Spinal cord (tissue), 10 donors: ENCODE results near the gene KIFC1. TPM values are rescaled to one million over a fixed set of nuclear protein-coding genes. Genes with fewer than 3 reads are reported as not detected.
A peak's percentile ranks its signal among the peaks of the same experiment; 100 is the strongest.
"Not testable (repeated sequence)": the region's sequence is repeated elsewhere in the genome, so short reads cannot be mapped to it uniquely, and the experiment has no call there.

Source experiments
- DNase-seq, 6 donors: peaks; one replicate each; pipeline versions ENCODE4 v3.0.0 to v3.0.0-alpha.2; 2013 to 2015; ENCODE audit warnings: low spot score in 6 of 6, low read depth in 4 of 6
- H3K27ac ChIP-seq: one replicate; pipeline ENCODE4 v1.5.1; 2013; ENCODE audit warnings: low read depth, low read length, control low read depth
- H3K27me3 ChIP-seq: one replicate; pipeline ENCODE4 v1.6.1; 2013; ENCODE audit warnings: low read length; ENCODE audit not compliant: control insufficient read depth, insufficient read depth
- H3K36me3 ChIP-seq: one replicate; pipeline ENCODE4 v1.6.1; 2013; ENCODE audit warnings: low read length; ENCODE audit not compliant: control insufficient read depth, insufficient read depth
- H3K4me1 ChIP-seq: one replicate; pipeline ENCODE4 v1.6.1; 2013; ENCODE audit warnings: low read length; ENCODE audit not compliant: control insufficient read depth, insufficient read depth
- H3K4me3 ChIP-seq: one replicate; pipeline ENCODE4 v1.5.1; 2013; ENCODE audit warnings: low read depth, low read length, control low read depth
- H3K9me3 ChIP-seq: one replicate; pipeline ENCODE4 v1.6.1; 2013; ENCODE audit warnings: low read length; ENCODE audit not compliant: control insufficient read depth, insufficient read depth
- WGBS: methylation state at CpG from one replicate; pipeline ENCODE4 v1.1.5; 2013; ENCODE audit warnings: missing lambda C conversion rate; ENCODE audit not compliant: insufficient coverage; 5-methylcytosine and 5-hydroxymethylcytosine counted together
- polyA plus RNA-seq, 2 donors: library from polyadenylated mRNA; unstranded; fragments of 120-200 nt; gene quantifications; one replicate each; pipeline ENCODE4 v1.2.1, GENCODE V29; 2013; ENCODE audit not compliant: insufficient read length in 2 of 2
- total RNA-seq, 2 donors: library from RNA; depleted of rRNA in 1 of 2; stranded (reverse); fragments of 120-200 nt in 1 of 2; fragments of >200 nt in 1 of 2; gene quantifications; one replicate each; pipeline versions ENCODE4 v1.2.3 to v1.2.4, GENCODE V29; 2013 to 2014
- donor health status: healthy.

The KIFC1 gene
- total and polyA plus RNA-seq, 4 donors, result 6.7 to 25.9 (median 15.5) TPM

DNA sequence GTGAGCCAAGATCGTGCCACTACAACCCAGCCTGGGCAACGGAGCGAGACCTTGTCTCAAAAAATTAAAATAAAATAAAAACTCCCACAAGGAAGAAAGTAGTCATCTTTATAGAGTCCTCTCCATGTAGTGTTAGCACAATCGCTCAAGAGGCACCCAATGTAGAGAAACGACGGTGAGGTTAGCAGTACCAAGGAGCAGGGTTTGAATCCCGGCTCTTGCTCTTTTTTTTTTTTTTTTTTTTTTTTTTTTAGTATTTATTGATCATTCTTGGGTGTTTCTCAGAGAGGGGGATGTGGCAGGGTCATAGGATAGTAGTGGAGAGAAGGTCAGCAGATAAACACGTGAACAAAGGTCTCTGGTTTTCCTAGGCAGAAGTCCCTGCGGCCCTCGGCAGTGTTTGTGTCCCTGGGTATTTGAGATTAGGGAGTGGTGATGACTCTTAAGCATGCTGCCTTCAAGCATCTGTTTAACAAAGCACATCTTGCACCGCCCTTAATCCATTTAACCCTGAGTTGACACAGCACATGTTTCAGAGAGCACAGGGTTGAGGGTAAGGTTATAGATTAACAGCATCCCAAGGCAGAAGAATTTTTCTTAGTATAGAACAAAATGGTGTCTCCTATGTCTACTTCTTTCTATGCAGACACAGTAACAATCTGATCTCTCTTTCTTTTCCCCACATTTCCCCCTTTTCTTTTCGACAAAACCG lies 34.3 kb upstream of the KIFC1 start:
- DNase-seq, H3K4me1 ChIP-seq, H3K27ac ChIP-seq, H3K27me3 ChIP-seq, H3K9me3 ChIP-seq, H3K36me3 ChIP-seq, H3K4me3 ChIP-seq: not testable (repeated sequence)
- WGBS, result 83% methylated on average over 3 of the region's 13 CpGs

GRCh38 chr6:33359331-33359730 lies 32.3 kb upstream of the KIFC1 start:
- Histone ChIP-seq H3K9me3 (no peaks in the 10 kb centered on the region), H3K4me1 (no peaks in the 10 kb centered on the region), H3K36me3 (no peaks in the 10 kb centered on the region), H3K4me3 (no peak overlapping the region), H3K27me3 (no peaks in the 10 kb centered on the region), H3K27ac (no peak overlapping the region)
- no peak for DNase-seq

- not testable (repeated sequence) for H3K4me1 ChIP-seq, H3K27ac ChIP-seq, H3K36me3 ChIP-seq, H3K9me3 ChIP-seq, H3K27me3 ChIP-seq, H3K4me3 ChIP-seq, DNase-seq
- WGBS, result 76% methylated on average over 6 of the region's 12 CpGs
Measured at GRCh38 chr6:33363486-33363885, 28.1 kb upstream of the KIFC1 start.

GRCh38 chr6:33364475-33365205 lies 27.0 kb upstream of the KIFC1 start:
- H3K4me3 ChIP-seq, H3K4me1 ChIP-seq, H3K27ac ChIP-seq, H3K9me3 ChIP-seq, H3K27me3 ChIP-seq, H3K36me3 ChIP-seq, DNase-seq: not testable (repeated sequence)
- WGBS, result 16% methylated on average over 2 of the region's 8 CpGs

- H3K27me3 ChIP-seq, H3K27ac ChIP-seq, DNase-seq, H3K9me3 ChIP-seq, H3K4me1 ChIP-seq, H3K36me3 ChIP-seq, H3K4me3 ChIP-seq: not testable (repeated sequence)
- 79% methylated on average over 10 of the region's 10 CpGs for WGBS
Measured at GRCh38 chr6:33365206-33365971, 26.2 kb upstream of the KIFC1 start.

DNA sequence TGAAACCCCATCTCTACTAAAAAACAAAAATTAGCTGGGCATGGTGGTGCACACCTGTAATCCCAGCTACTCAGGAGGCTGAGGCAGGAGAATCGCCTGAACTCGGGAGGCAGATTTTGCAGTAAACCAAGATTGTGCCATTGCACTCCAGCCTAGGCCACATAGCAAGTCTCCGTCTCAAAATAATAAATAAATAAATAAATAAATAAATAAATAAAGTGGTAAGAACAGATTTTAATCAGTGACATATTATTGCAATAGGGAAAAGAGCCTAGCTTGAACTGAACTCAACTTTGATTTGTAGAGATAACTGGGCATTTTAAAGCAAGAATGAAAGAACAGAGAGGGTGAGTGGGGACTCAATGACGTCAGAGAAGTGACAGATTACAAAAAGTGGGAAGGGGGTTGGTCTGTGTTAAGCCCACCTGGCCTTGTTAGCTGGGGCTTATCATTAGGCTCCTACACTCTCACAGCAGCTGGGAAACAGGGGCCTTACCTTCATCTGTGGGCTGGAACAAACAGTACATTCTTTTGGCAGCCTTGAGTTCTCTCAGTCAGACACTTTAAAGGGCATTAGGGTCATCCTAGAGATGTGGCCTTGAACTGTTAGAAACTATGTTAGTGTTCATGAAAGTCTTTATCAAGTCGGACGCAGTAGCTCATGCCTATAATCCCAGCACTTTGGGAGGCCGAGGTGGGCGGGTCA lies 24.5 kb upstream of the KIFC1 start:
- 75% methylated on average over 1 of the region's 8 CpGs for WGBS

GRCh38 chr6:33367715-33368025 lies 24.0 kb upstream of the KIFC1 start:
- WGBS, result 83% methylated on average over 4 of the region's 5 CpGs
- not testable (repeated sequence) for DNase-seq, H3K4me3 ChIP-seq, H3K4me1 ChIP-seq, H3K9me3 ChIP-seq, H3K27ac ChIP-seq, H3K27me3 ChIP-seq, H3K36me3 ChIP-seq

More for the DNA sequence above, 24.5 kb upstream of the KIFC1 start:
- Histone ChIP-seq H3K9me3 (no peaks in the 10 kb centered on the region), H3K27me3 (no peaks in the 10 kb centered on the region), H3K27ac (no peak overlapping the region), H3K36me3 (no peaks in the 10 kb centered on the region), H3K4me1 (no peaks in the 10 kb centered on the region), H3K4me3 (no peak overlapping the region)
- no peak for DNase-seq

GRCh38 chr6:33371901-33372300 lies 19.7 kb upstream of the KIFC1 start:
- H3K4me1 ChIP-seq, H3K9me3 ChIP-seq, H3K36me3 ChIP-seq, DNase-seq, H3K27ac ChIP-seq, H3K27me3 ChIP-seq, H3K4me3 ChIP-seq: not testable (repeated sequence)
- WGBS, result 86% methylated on average over 6 of the region's 8 CpGs

- H3K4me3 ChIP-seq, result no peak overlapping the region
- H3K4me1 ChIP-seq, result no peaks in the 10 kb centered on the region
- DNase-seq, result peak in 1 of 6 donors; percentile 5
- no peaks in the 10 kb centered on the region for H3K27me3 ChIP-seq
- H3K27ac ChIP-seq, result no peak overlapping the region
- 33% methylated on average over 3 of the region's 5 CpGs for WGBS
- no peaks in the 10 kb centered on the region for H3K36me3 ChIP-seq
- H3K9me3 ChIP-seq, result no peaks in the 10 kb centered on the region
Measured at GRCh38 chr6:33372526-33373123, 19.0 kb upstream of the KIFC1 start.
